Ectodermal cell (in vitro differentiated cells): ENCODE data around the gene EIF2S2.

Experiments
- H3K27ac ChIP-seq: 2 replicates; pipeline ENCODE4 v1.7.0; 2013; ENCODE audit warnings: mild to moderate bottlenecking, low read depth, low read length; ENCODE audit not compliant: insufficient read depth, poor library complexity, severe bottlenecking
- H3K27me3 ChIP-seq: 2 replicates; pipeline ENCODE4 v1.7.0; 2013; ENCODE audit warnings: mild to moderate bottlenecking, low read length; ENCODE audit not compliant: insufficient read depth, control insufficient read depth, poor library complexity, severe bottlenecking
- H3K36me3 ChIP-seq: one replicate; pipeline ENCODE4 v1.7.0; 2013; ENCODE audit warnings: low read length; ENCODE audit not compliant: control insufficient read depth, insufficient read depth
- H3K4me1 ChIP-seq: one replicate; pipeline ENCODE4 v1.7.0; 2013; ENCODE audit warnings: low read length; ENCODE audit not compliant: control insufficient read depth, insufficient read depth
- H3K4me3 ChIP-seq: 2 replicates; pipeline ENCODE4 v1.7.0; 2013; ENCODE audit warnings: low read depth, low read length, control low read depth; ENCODE audit not compliant: insufficient read depth
- H3K9me3 ChIP-seq: 2 replicates; pipeline ENCODE4 v1.7.0; 2013; ENCODE audit warnings: mild to moderate bottlenecking, low read length, moderate library complexity; ENCODE audit not compliant: control insufficient read depth
- WGBS, 2 experiments: methylation state at CpG; one replicate each; pipeline ENCODE4 v1.1.7; 2013; ENCODE audit warnings: missing lambda C conversion rate in 2 of 2; 5-methylcytosine and 5-hydroxymethylcytosine counted together

The EIF2S2 gene

DNA sequence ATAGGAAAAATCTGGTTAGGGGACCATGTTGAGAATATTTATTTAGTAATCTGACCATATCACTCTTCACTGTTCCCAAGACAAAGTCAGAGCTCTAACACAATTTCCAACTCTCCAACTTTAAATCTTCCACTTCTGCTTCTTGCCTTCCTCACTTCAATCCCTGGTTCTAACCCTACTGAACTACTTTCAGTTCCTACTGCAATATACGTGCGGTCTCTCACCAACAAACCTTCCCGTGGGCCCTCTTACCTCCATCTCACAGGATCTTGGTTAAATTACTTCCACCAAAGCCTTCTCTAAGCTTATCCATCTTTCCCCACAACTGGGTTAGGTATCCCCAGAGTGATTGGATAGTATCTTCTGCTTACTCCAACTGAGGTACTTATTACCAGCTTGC, 8.0 kb downstream of the EIF2S2 start:
- Histone ChIP-seq H3K9me3 (no peaks in the 10 kb centered on the region), H3K4me1 (no peaks in the 10 kb centered on the region), H3K27me3 (no peaks in the 10 kb centered on the region), H3K36me3 (peaks cover 48% of the 10 kb centered on the region), H3K27ac (no peak overlapping the region), H3K4me3 (no peak overlapping the region)
- WGBS, 2 experiments, result 92 to 95% methylated on average over 3 of the region's 3 CpGs

DNA sequence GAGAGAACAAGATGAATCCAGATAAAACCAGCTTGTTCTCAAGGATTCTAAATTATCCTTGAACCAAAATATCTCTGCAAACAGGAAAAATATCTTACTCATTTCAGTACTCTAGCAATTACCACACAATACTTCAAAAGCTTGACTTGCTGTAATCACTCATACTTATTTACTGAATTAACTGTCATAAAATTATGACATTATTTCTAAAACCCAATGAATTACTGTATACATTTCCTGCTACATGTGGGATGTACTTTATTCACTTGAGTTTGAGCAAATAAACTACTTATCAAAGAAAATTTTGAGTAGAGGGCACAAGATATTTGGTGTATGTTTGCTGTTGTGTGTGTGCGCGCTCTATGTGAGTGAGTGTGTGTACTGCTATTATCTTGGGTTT, 9.7 kb downstream of the EIF2S2 start:
- Histone ChIP-seq H3K36me3 (peaks cover 57% of the 10 kb centered on the region), H3K4me1 (no peaks in the 10 kb centered on the region), H3K27ac (no peak overlapping the region), H3K4me3 (no peak overlapping the region), H3K9me3 (no peaks in the 10 kb centered on the region), H3K27me3 (no peaks in the 10 kb centered on the region)
- WGBS, 2 experiments, result 96 to 100% methylated on average over 2 of the region's 2 CpGs

DNA sequence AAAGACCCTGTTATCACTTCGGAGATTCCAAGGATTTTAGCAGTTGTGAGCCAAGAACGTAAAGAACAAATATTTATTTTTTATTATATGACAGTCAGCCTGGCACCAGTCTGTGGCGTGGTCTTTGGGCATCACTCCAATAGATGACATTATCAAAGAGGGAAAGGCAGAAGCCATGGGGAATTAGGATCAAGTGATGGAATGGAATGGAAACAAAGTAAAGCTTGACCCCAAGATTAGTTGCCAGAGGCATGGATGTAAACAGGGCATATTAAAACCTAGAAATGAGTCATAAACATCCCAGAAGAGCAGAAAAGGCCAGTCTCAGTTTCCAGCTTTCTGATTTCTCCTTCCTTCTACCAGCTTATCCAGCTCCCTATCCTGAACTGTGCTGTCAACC, 11.5 kb downstream of the EIF2S2 start:
- 95 to 99% methylated on average over 3 of the region's 3 CpGs for WGBS, 2 experiments
- Histone ChIP-seq H3K36me3 (peaks cover 74% of the 10 kb centered on the region), H3K4me3 (no peak overlapping the region)

DNA sequence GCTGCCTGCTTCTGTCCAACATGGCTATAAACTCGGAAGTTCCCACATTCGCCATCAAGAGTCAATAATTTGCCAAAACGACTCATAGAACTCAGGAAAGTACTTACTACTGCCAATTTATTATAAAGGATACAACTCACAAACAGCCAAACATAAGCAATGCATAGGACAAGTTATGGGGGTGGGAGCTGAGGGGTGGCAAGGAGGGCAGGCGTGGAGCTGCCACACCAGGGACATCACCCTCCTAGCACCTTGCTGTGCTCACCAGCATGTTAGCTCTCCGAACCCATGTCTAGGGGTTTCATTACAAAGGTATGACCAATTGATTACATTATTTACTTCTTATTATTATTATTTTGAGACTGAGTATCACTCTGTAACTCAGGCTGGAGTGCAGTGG, 12.4 kb downstream of the EIF2S2 start:
- H3K36me3 ChIP-seq, result peaks cover 74% of the 10 kb centered on the region
- WGBS, 2 experiments, result 93 to 97% methylated on average over 4 to 5 of the region's 5 CpGs

More for the DNA sequence above, 11.5 kb downstream of the EIF2S2 start:
- Histone ChIP-seq H3K27me3 (no peaks in the 10 kb centered on the region), H3K4me1 (no peaks in the 10 kb centered on the region), H3K9me3 (no peaks in the 10 kb centered on the region), H3K27ac (no peak overlapping the region)

DNA sequence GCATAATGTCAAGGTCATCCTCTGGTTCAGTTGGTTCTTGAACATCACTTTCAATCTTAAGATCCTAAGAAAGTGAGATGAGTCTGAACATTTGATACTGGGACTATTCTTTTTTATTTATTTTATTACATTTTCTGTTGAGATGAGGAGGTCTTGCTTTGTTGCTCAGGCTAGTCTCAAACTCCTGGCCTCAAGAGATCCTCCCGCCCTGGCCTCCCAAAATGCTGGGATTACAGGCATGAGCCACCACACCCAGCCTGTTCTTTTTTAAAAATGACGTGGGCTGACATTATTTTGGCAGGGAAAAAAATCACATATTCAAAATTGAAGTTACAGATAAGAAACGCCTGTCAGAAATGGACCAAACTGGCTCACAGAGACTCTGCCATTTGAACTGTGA, 13.5 kb downstream of the EIF2S2 start:
- H3K27ac ChIP-seq, result no peak overlapping the region
- no peaks in the 10 kb centered on the region for H3K27me3 ChIP-seq
- peaks cover 72% of the 10 kb centered on the region for H3K36me3 ChIP-seq
- H3K9me3 ChIP-seq, result no peaks in the 10 kb centered on the region
- H3K4me3 ChIP-seq, result no peak overlapping the region
- WGBS, 2 experiments, result 95% methylated on average over 3 of the region's 3 CpGs
- H3K4me1 ChIP-seq, result no peaks in the 10 kb centered on the region

More for the DNA sequence above, 12.4 kb downstream of the EIF2S2 start:
- H3K4me3 ChIP-seq, result no peak overlapping the region
- no peak overlapping the region for H3K27ac ChIP-seq
- H3K9me3 ChIP-seq, result no peaks in the 10 kb centered on the region
- H3K27me3 ChIP-seq, result no peaks in the 10 kb centered on the region
- H3K4me1 ChIP-seq, result no peaks in the 10 kb centered on the region

DNA sequence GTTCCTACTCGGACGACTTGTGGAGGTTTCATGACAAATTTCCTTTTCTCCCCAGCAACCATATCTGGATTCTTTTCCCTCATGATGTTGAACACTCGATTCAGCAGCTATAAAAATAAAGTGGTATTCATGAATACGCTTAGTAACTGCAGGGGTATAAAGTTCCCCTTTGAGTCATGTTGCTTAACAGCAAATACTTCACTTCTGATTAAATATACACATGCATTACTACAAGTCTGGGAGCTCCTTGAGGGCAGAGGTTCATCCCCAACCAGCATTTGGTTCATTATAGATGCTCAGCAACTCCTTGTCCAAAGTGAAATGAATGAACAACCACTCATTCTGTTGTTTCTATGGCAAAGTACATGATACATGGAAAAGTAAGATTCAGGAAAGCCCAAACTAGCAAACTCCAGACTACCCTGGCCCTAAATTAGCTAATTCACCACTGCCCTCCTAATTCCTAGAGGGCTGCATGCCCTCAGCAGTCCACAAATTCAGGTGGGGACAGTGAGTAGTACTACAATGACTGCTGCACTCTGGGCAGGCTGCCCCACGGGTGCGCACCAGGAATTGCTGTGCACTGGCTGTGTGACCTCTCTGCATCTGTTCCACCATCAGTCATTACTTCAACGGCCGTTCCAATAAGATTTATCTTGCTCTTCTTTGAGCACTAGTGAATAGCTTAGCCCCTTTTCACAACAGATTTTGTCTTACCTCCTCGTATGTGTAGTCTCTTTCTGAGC, 15.2 kb downstream of the EIF2S2 start:
- peaks cover 73% of the 10 kb centered on the region for H3K36me3 ChIP-seq
- H3K27ac ChIP-seq, result no peak overlapping the region
- WGBS, 2 experiments, result 96 to 97% methylated on average over 6 to 9 of the region's 9 CpGs

DNA sequence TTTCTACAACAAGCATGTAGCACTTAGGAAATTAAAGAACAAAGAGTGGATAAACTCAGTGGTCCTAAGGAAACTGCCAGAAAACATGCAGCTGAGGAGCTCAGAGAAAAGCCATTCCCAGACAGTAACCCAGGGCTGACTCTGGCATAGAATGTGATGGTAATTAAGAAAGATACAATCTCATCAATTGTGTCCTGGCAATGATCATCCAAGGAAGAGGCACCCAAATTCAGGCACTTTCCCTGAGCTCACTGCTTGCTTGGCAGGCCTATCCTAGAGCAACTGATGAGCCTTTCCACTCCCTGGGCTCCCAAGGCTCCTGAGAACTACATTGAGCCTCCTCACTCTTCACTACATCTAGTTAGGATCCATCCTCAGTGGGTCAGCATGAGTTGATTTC, 16.2 kb downstream of the EIF2S2 start:
- H3K9me3 ChIP-seq, result no peaks in the 10 kb centered on the region
- H3K4me1 ChIP-seq, result no peaks in the 10 kb centered on the region
- peaks cover 71% of the 10 kb centered on the region for H3K36me3 ChIP-seq
- no peak overlapping the region for H3K4me3 ChIP-seq
- H3K27ac ChIP-seq, result no peak overlapping the region
- H3K27me3 ChIP-seq, result no peaks in the 10 kb centered on the region

More for the DNA sequence above, 15.2 kb downstream of the EIF2S2 start:
- no peak overlapping the region for H3K4me3 ChIP-seq
- no peaks in the 10 kb centered on the region for H3K9me3 ChIP-seq
- no peaks in the 10 kb centered on the region for H3K4me1 ChIP-seq
- no peaks in the 10 kb centered on the region for H3K27me3 ChIP-seq

DNA sequence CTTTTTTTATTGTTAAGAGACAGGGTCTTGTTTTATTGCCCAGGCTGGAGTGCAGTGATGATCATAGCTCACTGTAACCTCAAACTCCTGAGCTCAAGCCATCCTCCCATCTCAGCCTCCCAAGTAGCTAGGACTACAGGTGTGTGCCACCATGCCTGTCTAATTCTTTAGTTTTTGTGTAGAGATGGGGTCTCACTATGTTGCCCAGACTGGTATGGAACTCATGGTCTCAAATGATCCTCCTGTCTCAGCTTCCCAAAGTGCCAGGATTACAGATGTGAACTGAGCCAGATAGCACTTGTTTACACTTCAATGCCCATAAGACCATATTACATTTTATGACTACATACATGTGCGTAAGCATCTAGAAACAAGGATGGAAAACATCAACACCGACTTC, 18.1 kb downstream of the EIF2S2 start:
- H3K27ac ChIP-seq, result no peak overlapping the region
- 98 to 100% methylated on average over 2 of the region's 2 CpGs for WGBS, 2 experiments
- H3K9me3 ChIP-seq, result no peaks in the 10 kb centered on the region
- no peak overlapping the region for H3K4me3 ChIP-seq
- peaks cover 67% of the 10 kb centered on the region for H3K36me3 ChIP-seq
- H3K4me1 ChIP-seq, result no peaks in the 10 kb centered on the region
- no peaks in the 10 kb centered on the region for H3K27me3 ChIP-seq

DNA sequence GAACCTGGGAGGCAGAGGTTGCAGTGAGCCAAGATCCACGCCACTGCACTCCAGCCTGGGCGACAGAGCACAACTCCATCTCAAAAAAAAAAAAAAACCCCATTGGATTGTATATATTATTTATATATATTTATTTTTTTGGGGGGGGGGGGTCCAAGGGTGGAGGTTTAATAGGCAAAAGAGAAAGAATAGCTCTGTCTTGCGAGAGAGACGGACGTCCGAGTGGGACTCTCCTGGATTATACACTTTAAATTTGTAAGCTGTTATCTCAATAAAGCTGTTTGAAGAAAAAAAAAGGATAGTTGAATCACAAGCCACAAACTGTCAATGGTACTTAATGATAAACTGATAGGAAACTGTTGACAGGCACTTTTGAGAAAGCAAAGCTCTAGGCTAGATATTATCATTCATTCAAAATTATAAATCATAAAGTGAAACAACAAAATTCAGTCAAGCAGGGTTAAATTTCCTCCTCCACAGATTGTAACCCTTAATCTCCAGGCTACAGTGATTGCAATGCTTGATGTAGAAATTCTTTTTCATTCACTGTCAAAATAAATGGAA, 20.3 kb downstream of the EIF2S2 start:
- Histone ChIP-seq H3K4me3 (no peak overlapping the region), H3K27me3 (no peaks in the 10 kb centered on the region), H3K27ac (no peak overlapping the region), H3K4me1 (no peaks in the 10 kb centered on the region), H3K9me3 (no peaks in the 10 kb centered on the region), H3K36me3 (peaks cover 62% of the 10 kb centered on the region)
- 94 to 97% methylated on average over 4 to 5 of the region's 6 CpGs for WGBS, 2 experiments

DNA sequence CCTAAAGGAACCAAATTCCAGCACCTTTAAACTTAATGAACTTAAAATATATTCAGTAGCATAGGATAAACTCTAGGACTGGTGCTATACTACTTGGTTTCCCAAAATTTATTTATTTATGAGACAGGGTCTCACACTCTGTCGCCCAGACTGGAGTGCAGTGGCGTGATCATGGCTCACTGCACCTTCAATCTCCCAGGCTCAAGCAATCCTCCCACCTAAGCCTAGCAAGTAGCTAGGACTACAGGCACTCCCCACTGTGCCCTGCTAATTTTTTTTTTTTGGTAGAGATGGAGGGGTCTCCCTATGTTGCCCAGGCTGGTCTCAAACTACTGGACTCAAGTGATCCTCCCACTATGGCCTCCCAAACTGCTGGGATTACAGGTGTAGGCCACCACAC, 21.4 kb downstream of the EIF2S2 start:
- Histone ChIP-seq H3K4me1 (no peaks in the 10 kb centered on the region), H3K9me3 (no peaks in the 10 kb centered on the region), H3K27me3 (no peaks in the 10 kb centered on the region), H3K4me3 (no peak overlapping the region), H3K36me3 (peaks cover 55% of the 10 kb centered on the region), H3K27ac (no peak overlapping the region)
- 92 to 95% methylated on average over 2 of the region's 2 CpGs for WGBS, 2 experiments
